22Rv1 (cell line): ENCODE measurements around the gene AANAT.

ENCODE experiments used
- H3K27ac ChIP-seq: fragments of 450-650 bp; 2 replicates; pipeline ENCODE4 v1.5.1; 2017
- CTCF ChIP-seq: fragments of 450-650 bp; IDR thresholded peaks from 2 replicates; pipeline ENCODE4 v1.5.1; 2017; ENCODE audit warnings: mild to moderate bottlenecking
- ZFX ChIP-seq: fragments of 450-650 bp; IDR thresholded peaks from 2 replicates; pipeline ENCODE4 v1.6.1; 2017; ENCODE audit warnings: antibody characterized with exemption, borderline replicate concordance

Gene AANAT

GRCh38 chr17:76427501-76428231, 39.7 kb upstream of the AANAT start:
- TF ChIP-seq ZFX (no peak), CTCF (no peak)
- H3K27ac ChIP-seq = no peak overlapping the region

- no peak overlapping the region for H3K27ac ChIP-seq
- TF ChIP-seq CTCF (no peak), ZFX (no peak)
Observed at GRCh38 chr17:76428511-76428910, 38.9 kb upstream of the AANAT start.

- no peak for TF ChIP-seq CTCF
- no peak for TF ChIP-seq ZFX
- H3K27ac ChIP-seq = no peak overlapping the region
Observed at GRCh38 chr17:76431509-76431908, 35.9 kb upstream of the AANAT start.

- no peak overlapping the region for H3K27ac ChIP-seq
- no peak for TF ChIP-seq CTCF
- TF ChIP-seq ZFX = no peak
Observed at GRCh38 chr17:76432004-76432403, 35.4 kb upstream of the AANAT start.

GRCh38 chr17:76432712-76433336, 34.6 kb upstream of the AANAT start:
- no peak overlapping the region for H3K27ac ChIP-seq
- TF ChIP-seq ZFX (no peak), CTCF (peak; percentile 61)

GRCh38 chr17:76433693-76434092, 33.7 kb upstream of the AANAT start:
- H3K27ac ChIP-seq = no peak overlapping the region
- TF ChIP-seq CTCF (no peak), ZFX (no peak)

- TF ChIP-seq CTCF = no peak
- no peak for TF ChIP-seq ZFX
- no peak overlapping the region for H3K27ac ChIP-seq
Observed at GRCh38 chr17:76434870-76435269, 32.5 kb upstream of the AANAT start.
